Esophagus squamous epithelium (tissue), 5 donors: ENCODE data around the gene CNST. TPM values are rescaled to one million over a fixed set of nuclear protein-coding genes. Genes with fewer than 3 reads are reported as not detected.

Source experiments
- DNase-seq: peaks from one replicate; lab custom pipeline; 2025; lab: John Stamatoyannopoulos, UW
- H3K27ac ChIP-seq, 4 donors: fragments of 200-600 bp; sonication (generic); one replicate each; pipeline ENCODE4 v1.5.1; 2016 to 2019; ENCODE audit warnings: mild to moderate bottlenecking in 1 of 4
- H3K27me3 ChIP-seq, 4 donors: fragments of 200-600 bp; sonication (generic); 1 replicate in 3 of 4; 2 replicates in 1 of 4; pipeline versions ENCODE4 v1.5.1 to v1.6.0; 2017 to 2021; ENCODE audit warnings: antibody characterized with exemption in 1 of 4
- H3K36me3 ChIP-seq, 3 donors: fragments of 200-600 bp; sonication (generic); one replicate each; pipeline ENCODE4 v1.5.1; 2016 to 2019
- H3K4me1 ChIP-seq, 3 donors: fragments of 200-600 bp; sonication (generic); one replicate each; pipeline ENCODE4 v1.5.1; 2017 to 2019
- H3K4me3 ChIP-seq, 4 donors: fragments of 200-600 bp; sonication (generic); 1 replicate in 3 of 4; 2 replicates in 1 of 4; pipeline ENCODE4 v1.5.1; 2016 to 2019; ENCODE audit warnings: mild to moderate bottlenecking in 2 of 4, moderate library complexity in 1 of 4
- H3K9me3 ChIP-seq, 3 donors: fragments of 200-600 bp; sonication (generic); one replicate each; pipeline ENCODE4 v1.5.1; 2016 to 2019
- POLR2A ChIP-seq, 4 donors: fragments of 450-650 bp; IDR thresholded peaks; one replicate each; pipeline ENCODE4 v1.6.1; 2017; ENCODE audit warnings: antibody characterized with exemption in 4 of 4, mild to moderate bottlenecking in 4 of 4, moderate library complexity in 3 of 4
- WGBS, 2 donors: methylation state at CpG; one replicate each; pipeline ENCODE4 v1.1.5; 2018; 5-methylcytosine and 5-hydroxymethylcytosine counted together
- intact Hi-C: fragments of 100-400 bp; cut with DNase I; formaldehyde crosslinking; loops from one replicate; pipeline ENCODE4 v1.15.0; 2022
- total RNA-seq, 4 donors: library from RNA; depleted of rRNA; stranded (reverse); fragments of >200 nt; gene quantifications; one replicate each; pipeline ENCODE4 v1.1.0, GENCODE V29; 2016
- TF ChIP-seq, protein P1 (sequence below), 6 experiments: fragments of 450-650 bp in 4 of 6; fragments of 200-600 bp in 2 of 6; sonication (generic) in 2 of 6; IDR thresholded peaks; one replicate each; pipeline ENCODE4 v1.5.1; 2016 to 2019; ENCODE audit warnings: antibody characterized with exemption in 6 of 6, mild to moderate bottlenecking in 4 of 6, moderate library complexity in 4 of 6
- donor health status: DM: yes; HTN: yes; CAD: no.

Gene CNST
- total RNA-seq, 4 donors from 2014 or later: 7.5 to 31.5 (median 12.4) TPM

DNA sequence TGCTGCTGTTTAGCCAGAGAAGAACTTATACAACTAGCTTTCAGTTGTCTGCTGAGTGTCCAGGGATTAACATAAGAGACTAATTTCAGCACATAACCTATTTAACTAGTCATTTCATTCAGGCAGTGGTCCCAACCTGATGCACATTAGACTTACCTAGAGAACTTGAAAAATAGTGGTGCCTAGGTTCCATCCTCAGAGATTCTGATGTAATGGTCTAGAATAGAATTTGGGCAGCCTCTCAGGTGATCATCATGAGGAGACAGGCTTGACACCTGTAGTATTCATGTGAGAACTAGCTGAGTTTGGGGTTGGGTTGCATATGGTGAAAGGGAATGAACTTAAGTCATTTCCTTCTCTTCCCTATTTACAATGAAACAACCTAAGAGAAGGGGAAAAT is 24.8 kb downstream of the CNST start:
- no peaks in the 10 kb centered on the region for H3K9me3 ChIP-seq
- H3K27me3 ChIP-seq: no peaks in the 10 kb centered on the region
- TF ChIP-seq POLR2A (IDR thresholded peaks at IDR 0.05): no peak
- TF ChIP-seq, protein P1, sequence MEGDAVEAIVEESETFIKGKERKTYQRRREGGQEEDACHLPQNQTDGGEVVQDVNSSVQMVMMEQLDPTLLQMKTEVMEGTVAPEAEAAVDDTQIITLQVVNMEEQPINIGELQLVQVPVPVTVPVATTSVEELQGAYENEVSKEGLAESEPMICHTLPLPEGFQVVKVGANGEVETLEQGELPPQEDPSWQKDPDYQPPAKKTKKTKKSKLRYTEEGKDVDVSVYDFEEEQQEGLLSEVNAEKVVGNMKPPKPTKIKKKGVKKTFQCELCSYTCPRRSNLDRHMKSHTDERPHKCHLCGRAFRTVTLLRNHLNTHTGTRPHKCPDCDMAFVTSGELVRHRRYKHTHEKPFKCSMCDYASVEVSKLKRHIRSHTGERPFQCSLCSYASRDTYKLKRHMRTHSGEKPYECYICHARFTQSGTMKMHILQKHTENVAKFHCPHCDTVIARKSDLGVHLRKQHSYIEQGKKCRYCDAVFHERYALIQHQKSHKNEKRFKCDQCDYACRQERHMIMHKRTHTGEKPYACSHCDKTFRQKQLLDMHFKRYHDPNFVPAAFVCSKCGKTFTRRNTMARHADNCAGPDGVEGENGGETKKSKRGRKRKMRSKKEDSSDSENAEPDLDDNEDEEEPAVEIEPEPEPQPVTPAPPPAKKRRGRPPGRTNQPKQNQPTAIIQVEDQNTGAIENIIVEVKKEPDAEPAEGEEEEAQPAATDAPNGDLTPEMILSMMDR (IDR thresholded peaks at IDR 0.05): no peak
- H3K4me3 ChIP-seq: no peak overlapping the region
- intact Hi-C loops: no loop called here
- H3K4me1 ChIP-seq: peaks cover 0 to 52% (median 16%) of the 10 kb centered on the region in 3 donors
- H3K27ac ChIP-seq: no peak overlapping the region
- peaks cover 0 to 25% (median 0%) of the 10 kb centered on the region in 3 donors for H3K36me3 ChIP-seq
- no peak for DNase-seq

DNA sequence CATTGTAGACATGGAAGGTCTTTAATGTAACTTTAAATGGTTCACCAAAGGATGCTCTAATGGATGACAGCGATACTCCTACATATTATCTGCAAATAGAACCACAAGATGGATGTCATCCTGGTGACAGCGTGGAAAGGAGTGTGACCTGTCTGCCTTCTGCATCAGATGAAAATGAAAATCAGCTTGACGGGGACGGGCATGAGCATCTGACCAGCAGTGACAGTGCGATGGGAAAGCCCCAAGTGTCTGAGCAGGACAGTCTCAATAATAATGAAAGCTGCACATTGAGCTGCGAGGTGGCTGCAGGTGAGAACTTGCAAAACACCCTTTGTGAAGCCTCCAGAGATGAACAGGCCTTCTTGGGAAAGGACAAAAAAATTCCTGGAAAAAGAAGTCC is 25.2 kb downstream of the CNST start:
- H3K27me3 ChIP-seq: no peaks in the 10 kb centered on the region
- TF ChIP-seq, protein P1 (IDR thresholded peaks at IDR 0.05): no peak
- no peak for TF ChIP-seq POLR2A (IDR thresholded peaks at IDR 0.05)
- 82 to 85% methylated on average over 6 of the region's 6 CpGs for WGBS, 2 donors
- intact Hi-C loops: no loop called here
- H3K4me1 ChIP-seq: peaks cover 0 to 57% (median 19%) of the 10 kb centered on the region in 3 donors
- H3K27ac ChIP-seq: no peak overlapping the region
- no peaks in the 10 kb centered on the region for H3K9me3 ChIP-seq
- no peak for DNase-seq
- H3K36me3 ChIP-seq: peaks cover 0 to 25% (median 0%) of the 10 kb centered on the region in 3 donors
- no peak overlapping the region for H3K4me3 ChIP-seq

DNA sequence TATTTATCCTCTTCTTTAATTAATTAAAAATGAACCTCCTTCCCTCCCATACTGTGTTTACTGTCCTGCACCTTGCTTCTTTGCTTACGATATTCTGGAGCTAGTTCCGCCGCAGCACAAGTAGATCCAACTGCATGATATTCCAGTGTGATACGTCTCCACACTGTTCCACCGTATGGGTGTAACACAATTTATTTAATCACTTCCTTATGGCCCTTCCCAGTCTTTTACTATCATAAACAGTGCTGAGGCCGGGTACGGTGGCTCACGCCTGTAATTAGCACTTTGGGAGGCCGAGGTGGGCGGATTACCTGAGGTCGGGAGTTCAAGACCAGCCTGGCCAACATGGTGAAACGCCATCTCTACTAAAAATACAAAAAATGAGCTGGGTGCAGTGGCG is 25.7 kb downstream of the CNST start:
- H3K27me3 ChIP-seq: no peaks in the 10 kb centered on the region
- H3K9me3 ChIP-seq: no peaks in the 10 kb centered on the region
- no peak for DNase-seq
- H3K36me3 ChIP-seq: peaks cover 0 to 25% (median 0%) of the 10 kb centered on the region in 3 donors
- intact Hi-C loops: no loop called here
- H3K27ac ChIP-seq: no peak overlapping the region
- peaks cover 0 to 58% (median 21%) of the 10 kb centered on the region in 3 donors for H3K4me1 ChIP-seq
- H3K4me3 ChIP-seq: no peak overlapping the region
- 77 to 89% methylated on average over 11 to 12 of the region's 13 CpGs for WGBS, 2 donors
- TF ChIP-seq, protein P1 (IDR thresholded peaks at IDR 0.05): no peak
- no peak for TF ChIP-seq POLR2A (IDR thresholded peaks at IDR 0.05)

DNA sequence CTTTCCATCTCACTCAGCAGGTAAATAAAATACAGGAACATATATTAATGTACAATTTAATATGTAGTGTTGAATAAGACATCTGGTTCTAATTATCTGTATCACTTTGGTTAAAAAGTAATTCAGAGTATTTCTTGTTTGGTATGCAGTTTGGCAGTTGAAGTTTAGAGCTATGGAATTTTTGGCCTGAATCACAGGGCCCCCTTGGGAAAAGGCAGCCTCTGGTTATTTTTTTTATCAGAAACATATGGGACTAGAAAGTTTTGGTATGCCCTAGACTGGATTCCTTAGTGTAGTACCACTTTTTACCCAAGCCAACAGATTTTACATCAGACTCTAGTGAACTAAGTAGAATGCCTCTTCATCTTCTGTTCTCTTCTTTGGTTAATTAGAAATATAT is 26.4 kb downstream of the CNST start:
- peaks cover 0 to 58% (median 20%) of the 10 kb centered on the region in 3 donors for H3K4me1 ChIP-seq
- DNase-seq: no peak
- intact Hi-C loops: no loop called here

DNA sequence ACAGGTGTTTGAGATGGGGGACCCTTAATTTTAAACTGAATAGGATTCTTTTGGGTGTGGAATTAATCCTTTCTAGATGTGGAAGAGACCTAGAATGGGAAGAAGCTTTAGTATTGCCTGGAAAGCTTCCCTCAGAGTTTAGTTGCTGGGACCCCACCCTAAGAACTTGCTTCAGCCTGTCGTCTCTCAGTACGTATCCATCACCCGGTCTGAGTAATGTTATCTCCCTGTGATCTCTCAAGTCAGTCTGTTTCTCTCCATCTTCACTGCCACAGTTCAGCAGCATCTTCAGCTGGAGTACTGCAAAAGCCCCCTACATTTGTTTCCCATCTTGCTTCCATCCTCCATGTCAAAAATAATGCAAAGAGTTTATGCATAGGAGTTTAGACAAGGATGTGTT is 28.9 kb downstream of the CNST start:
- Histone ChIP-seq H3K4me3 (no peak overlapping the region), H3K36me3 (peaks cover 0 to 25% (median 0%) of the 10 kb centered on the region in 3 donors), H3K4me1 (peaks cover 4 to 70% (median 29%) of the 10 kb centered on the region in 3 donors), H3K27me3 (no peaks in the 10 kb centered on the region), H3K27ac (peak overlapping the region in 2 of 4 donors; percentile 38 to 81), H3K9me3 (no peaks in the 10 kb centered on the region)
- TF ChIP-seq, protein P1 (IDR thresholded peaks at IDR 0.05): no peak
- TF ChIP-seq POLR2A (IDR thresholded peaks at IDR 0.05): no peak
- 22 to 38% methylated on average over 3 of the region's 3 CpGs for WGBS, 2 donors
- intact Hi-C loops: no loop called here
- no peak for DNase-seq

More for the DNA sequence above, 26.4 kb downstream of the CNST start:
- Histone ChIP-seq H3K27ac (no peak overlapping the region), H3K27me3 (no peaks in the 10 kb centered on the region), H3K9me3 (no peaks in the 10 kb centered on the region), H3K4me3 (no peak overlapping the region), H3K36me3 (peaks cover 0 to 25% (median 0%) of the 10 kb centered on the region in 3 donors)
- no peak for TF ChIP-seq POLR2A (IDR thresholded peaks at IDR 0.05)
- TF ChIP-seq, protein P1 (IDR thresholded peaks at IDR 0.05): no peak
